ENCODE data around the gene CCBE1.

- TF ChIP-seq POLR2A (IDR thresholded peaks at IDR 0.05) (no peak), CTCF (IDR thresholded peaks at IDR 0.05) (no peak)
Observed at GRCh38 chr18:59528866-59529265, 168.4 kb downstream of the CCBE1 start.
